Anterior cingulate cortex (tissue), 58 donors: ENCODE results near the gene CSF3.

Experiments used
- DNase-seq, 58 donors: peaks; one replicate each; lab custom pipeline; 2025; lab: John Stamatoyannopoulos, UW

CSF3 gene

DNA sequence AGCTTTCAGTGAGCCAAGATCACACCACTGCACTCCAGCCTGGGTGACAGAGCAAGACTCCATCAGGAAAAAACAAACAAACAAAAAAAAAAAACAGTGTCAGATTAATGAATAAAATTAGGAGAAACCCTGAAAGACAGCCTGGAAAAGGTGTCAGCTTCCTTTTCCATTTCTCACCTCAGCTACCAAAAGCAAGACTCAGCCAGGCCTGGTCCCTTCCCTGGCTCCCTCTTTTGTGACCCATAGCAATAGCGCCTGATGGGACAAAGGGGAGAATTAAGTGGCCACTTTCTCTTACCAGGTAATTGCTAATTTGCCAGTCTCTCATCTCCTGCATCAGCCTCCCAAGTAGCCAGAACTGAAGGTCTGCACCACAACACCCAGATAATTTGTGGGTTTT is 43.6 kb downstream of the CSF3 start:
- DNase-seq = no peak

DNA sequence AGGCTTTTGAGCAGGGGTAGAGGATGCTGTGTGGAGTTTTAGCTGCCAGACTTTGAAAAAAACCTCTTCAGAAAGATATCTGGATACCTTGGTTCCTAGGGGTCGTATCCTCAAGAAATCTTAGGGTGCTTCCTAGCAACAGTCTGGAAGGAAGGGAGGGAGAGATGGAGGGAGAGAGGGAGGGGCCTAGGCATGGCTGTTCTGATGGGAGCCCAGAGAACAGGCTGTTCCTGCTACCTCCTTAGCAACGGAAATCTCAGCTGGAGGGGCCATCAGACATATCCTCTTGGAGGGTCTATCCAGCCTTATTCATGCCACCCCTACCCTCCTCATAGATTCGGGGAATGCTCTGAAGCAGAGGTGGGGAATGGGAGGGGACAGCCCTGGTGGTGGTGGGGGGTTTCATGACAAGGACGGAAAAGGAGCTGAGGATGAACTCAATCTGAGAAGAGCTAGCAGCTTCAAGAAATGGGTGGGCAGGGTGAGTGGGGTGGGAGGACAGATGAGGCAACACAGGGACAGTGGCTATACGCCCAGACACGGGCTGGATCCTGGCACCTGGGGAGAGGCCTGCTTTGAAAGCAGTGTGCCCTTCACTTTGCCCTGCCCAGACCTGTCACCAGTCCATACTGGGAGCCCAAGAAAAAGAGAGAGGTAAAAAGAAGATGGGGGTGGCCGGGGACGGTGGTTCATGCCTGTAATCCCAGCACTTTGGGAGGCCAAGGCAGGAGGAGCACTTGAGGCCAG is 44.7 kb downstream of the CSF3 start:
- DNase-seq = peak in 7 of 58 donors; percentile 22 to 50 (median 34)

DNA sequence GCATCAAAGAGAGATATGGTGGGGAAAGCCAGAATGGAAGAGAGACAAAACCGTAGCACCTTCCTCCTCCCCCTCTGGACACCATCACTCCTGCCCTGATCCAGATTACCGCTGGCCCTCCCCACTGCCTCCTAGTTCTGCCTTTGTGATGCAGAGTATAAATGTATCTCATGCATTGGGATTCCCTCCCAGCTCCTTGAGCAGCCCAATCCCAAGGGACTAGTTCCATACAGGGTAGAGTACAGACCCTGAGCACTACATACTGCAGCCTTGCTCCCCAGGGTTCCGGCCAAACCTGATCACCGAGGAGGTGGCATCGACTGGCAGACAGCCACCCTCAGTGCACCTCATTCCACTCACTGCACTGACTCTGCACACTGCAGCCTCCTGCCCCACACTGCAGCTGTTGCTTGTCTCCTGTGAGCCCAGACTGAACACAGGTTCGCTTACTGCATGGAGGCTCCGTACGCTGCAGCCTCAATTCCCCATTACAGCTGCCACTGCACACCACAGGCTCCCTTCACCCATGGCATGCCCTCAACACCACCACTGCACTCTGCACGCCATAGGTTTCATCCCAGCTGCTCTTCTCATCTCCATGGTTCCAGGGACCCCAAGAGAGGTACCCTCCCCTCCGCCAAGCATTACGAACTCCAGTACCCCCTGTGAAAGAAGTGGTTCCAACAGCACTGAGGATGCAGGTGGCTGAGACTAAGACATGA is 45.8 kb downstream of the CSF3 start:
- DNase-seq = peak in 1 of 58 donors; percentile 67

DNA sequence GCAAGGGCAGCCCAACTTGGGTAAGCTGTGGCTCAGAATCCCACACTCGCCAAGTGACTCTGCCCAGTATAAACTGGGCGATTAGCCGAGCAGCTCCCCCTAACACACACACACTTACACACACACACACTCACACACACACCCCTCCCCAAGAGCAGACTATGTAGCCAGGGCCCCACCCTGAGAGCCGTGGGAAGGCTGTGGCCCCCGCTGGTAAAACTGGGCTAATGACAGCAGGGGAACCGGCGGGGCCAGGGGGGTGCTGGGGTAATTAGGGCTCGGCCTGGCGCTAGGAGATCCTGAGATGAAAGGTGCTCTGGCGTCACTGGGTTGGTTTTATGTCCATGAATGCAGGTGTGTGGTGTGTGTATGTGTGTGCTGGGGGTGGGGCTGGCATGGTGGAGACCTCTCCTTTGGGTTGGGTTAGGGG is 46.4 kb downstream of the CSF3 start:
- DNase-seq = no peak

DNA sequence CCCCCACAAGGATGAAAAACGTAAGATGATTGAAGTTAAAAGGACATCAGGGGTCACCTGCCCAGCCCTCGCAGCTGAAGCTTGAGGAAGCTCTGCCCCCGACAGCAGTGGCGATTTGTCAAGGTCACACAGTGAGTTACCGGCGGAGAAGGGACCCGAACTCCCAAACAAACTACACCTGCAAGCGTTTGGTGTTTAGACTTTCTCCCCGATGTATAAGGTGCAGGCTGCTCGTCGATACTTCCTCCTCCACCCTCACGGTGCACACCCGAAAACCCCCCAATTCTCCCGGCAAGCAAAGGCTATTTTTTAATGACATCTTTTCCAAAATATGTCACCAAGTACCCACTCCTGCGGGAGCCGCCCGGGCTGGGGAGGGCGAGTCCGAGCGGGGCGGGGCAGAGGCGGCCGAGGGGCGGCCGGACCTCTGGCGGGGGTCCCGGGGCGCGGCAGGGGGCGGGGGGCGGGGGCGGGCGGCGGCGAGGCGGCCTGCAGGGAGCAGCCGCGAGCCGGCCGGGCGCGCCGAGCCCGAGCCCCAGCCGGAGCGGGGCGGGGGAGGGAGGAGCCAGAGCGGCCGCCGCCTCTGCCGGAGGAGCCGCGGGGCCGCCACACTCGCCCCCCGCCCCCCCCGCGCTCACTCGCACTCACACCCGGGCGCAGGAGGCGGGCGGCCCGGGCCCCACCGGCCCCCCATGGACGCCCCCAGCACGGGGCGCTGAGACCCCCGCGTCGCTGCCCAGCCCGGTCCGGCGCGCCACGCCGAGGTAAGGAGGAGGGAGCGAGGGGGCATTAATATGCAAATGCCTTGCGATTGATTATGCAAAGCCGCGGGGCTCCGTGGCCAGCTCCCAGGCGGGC is 47.3 kb downstream of the CSF3 start, which contains the start of gene THRA:
THRA (plus strand) TSS at position 637 of the 858 bp plus-strand sequence. CDS start 11,524 bp downstream, outside the sequence.
- DNase-seq = peak in 42 of 58 donors; percentile 46 to 81 (median 65)

DNA sequence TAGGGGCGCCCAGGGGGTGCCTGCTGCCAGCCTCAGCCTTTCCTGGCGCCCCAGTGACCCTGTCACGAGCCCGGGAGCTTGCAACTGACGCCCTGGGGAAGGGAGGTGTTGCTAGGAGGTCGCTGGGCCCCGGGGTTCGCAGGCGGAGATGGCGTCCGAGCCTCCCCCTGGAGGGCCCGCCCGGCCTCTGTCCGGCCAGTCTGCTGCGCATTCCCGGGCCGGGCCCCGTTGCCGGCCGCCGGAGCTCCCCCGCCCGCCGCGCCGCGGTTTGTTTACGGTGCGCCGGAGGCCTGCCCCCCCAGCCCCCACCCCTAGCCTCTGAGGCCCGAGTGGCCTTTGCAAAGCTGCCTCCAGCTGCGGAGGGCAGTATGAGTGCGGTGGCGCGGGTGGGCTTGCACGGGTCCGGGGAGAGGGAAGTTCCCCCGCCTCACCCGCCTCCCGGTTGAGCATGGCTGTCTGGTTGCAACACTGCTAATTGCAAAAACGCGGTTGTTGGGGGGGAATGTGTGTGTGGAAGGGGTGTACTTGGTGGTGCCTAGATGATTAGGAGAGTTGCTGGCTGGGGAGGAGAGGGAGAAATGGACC is 48.0 kb downstream of the CSF3 start:
- peak in 12 of 58 donors; percentile 44 to 65 (median 53) for DNase-seq

DNA sequence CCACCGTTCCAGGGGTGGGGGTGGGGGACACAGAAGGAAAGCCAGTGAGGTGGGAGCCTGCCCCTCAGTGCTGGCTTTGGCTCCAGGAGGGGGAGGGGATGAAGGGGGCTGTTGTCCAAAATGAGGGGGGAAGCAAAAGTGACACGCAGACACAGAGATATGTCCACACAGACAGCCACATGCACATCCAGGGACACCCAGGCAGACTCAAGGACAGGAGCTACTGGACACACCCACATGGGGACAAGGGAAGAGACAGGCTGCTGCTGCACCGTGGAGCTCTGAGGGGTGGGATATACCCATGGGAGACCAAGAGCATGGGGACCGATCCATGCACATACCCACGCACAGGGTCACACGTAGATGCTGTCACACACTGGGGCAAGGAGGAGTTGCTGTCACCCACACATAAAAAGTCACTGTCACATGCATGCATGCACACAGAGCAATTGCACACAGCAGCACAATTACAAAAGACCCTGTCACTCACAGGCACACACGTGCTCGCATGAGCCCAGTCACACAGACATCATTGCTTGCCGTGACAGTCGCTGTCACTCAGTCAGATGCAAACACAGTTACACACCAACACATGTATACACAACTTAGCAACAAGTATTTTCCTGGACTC is 48.8 kb downstream of the CSF3 start:
- peak in 33 of 58 donors; percentile 27 to 74 (median 53) for DNase-seq

DNA sequence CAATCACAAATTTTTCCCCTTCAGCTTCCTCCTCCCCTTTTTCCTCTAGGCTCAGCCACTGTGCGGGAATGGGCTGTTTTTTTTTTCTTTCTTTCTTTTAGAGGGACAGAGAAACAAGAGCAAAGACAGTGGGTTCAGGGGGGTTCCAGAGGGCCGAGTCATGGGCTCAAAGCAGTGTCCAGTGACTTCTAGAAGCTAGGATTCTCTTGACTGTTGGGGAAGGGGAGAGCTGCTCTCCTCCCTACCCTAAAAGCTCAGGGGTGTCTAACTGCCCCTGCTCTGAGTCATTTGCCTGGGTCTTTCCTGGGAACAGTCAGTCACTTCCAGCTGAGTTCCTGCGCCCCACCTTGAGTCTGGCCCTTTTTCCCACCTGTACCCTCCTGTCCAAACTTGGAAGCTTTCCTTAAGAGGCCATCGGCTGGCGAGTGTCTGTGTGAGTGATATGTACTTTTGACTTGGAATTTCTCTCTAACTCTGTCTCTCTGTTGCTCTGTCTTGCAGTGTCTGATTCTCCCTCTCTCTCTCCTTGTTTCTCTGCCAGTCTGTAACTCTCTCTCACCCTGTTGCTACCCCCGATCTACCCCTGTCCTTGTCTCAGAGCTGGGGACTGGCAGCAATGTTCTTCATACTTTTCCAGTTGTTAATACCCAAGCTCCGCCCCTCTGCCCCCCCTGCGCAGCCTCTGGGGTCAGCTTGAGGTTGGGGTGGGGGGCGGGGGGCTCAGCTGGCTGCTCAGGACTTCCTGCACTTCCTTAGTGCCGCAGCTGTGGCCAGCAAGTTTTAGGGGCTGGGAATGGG is 49.9 kb downstream of the CSF3 start:
- DNase-seq = peak in 14 of 58 donors; percentile 10 to 65 (median 38)

DNA sequence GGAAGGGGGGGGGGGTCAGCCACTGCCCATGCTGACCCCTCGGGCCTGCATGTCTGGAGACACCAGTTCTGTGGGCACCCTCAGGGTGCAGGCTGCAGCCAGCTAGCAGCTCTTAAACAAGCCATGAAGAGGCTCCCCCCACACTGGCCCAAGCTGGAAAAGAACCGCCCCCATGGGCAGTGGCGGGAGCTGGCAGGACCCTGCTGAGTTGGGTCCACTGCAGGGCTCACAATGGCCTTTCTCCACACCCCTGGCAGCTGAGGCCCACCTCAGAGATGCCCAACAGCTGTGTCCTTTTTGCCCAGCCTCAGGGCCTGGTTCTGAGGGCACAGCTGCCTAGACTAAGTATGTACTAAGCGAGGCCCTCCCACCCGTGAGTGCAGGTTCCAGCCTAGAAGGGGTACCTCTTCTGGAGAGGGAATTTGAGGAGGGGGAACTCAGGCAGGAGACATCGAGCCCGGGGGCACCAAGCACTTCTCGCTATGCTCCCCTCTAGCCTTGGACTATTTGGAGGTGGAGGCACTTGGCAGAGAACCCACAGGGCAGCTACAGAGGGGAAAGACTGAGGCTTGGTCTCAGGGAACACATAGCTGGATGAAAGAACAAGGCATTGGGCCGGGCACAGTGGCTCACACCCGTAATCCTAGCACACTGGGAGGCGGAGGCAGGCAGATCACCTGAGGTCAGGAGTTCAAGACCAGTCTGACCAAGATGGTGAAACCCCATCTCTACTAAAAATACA is 50.7 kb downstream of the CSF3 start:
- peak in 6 of 58 donors; percentile 38 to 65 (median 46) for DNase-seq
